GM18526 (cell line): Measurements from ENCODE around the gene ABHD16B.

ENCODE experiments used
- POLR2A ChIP-seq: IDR thresholded peaks from 3 replicates; pipeline ENCODE4 v1.6.1; 2011; ENCODE audit not compliant: insufficient read length; ENCODE audit errors: extremely low read depth

The ABHD16B gene

DNA sequence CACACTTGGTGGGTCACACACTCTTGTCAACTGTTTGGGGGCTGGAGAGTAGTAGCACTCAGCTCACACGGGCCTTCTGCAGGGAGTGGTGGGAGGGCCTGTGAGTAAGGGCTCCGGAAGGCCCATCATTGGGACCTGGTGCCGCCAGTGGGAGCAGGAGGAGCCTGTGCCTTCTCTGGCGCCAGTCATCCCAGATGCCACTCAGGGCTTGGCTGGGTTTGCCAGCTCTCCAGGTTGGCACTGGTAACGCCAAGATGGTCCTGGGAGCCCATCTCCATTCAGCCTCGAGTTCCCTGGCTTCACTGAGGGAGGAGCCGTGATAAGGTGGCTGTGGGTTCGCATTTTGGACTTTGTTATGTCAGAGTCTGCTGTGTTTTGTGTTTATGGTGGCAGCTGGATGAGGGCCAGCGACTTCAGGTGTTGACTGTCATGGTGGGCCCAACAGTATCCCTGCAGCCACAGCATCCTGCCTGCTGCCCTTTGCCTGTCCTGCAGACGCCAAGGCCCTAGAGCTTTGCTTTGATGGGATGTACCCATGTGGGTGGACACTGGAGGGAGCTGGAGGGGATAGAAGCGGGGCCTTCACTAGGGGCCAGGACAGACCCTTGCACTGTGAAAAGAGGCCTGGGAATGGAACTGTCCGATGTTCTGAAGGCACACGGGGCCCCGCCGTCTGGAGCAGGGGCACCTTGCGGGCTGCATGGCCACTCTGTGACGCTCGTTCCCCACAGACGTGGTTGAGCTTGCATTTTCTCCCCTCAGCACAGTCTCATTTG, 20.3 kb downstream of the ABHD16B start:
- no peak for TF ChIP-seq POLR2A

GRCh38 chr20:63882257-63883200, 21.2 kb downstream of the ABHD16B start:
- no peak for TF ChIP-seq POLR2A

DNA sequence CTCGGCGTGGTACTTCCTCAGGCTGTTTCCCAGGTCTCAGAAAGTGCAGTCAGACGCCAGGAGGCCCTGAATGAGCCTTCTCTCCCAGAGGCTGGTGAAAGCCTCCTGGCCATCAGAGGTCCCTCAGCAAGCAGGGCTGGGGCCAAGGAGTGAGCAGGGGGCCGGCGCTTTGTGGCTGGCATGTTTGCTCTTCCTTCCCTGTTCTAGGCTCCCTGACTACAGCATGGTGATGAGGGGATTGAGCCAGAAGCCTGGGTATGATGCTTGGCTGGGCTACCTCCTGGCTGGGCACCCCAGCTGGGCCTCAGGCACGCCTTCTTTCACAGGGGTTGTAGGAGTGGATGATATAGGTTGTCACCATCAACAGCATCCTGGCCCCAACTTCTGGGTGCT, 21.9 kb downstream of the ABHD16B start:
- no peak for TF ChIP-seq POLR2A

- no peak for TF ChIP-seq POLR2A
Observed at GRCh38 chr20:63884506-63885263, 23.4 kb downstream of the ABHD16B start.

GRCh38 chr20:63885264-63886053, 24.2 kb downstream of the ABHD16B start:
- TF ChIP-seq POLR2A, result no peak

GRCh38 chr20:63886054-63886419, 24.7 kb downstream of the ABHD16B start:
- no peak for TF ChIP-seq POLR2A

- TF ChIP-seq POLR2A, result no peak
Observed at GRCh38 chr20:63886921-63887320, 25.6 kb downstream of the ABHD16B start.

- no peak for TF ChIP-seq POLR2A
Observed at GRCh38 chr20:63889241-63890200, 28.2 kb downstream of the ABHD16B start.

GRCh38 chr20:63890201-63890576, 28.9 kb downstream of the ABHD16B start:
- TF ChIP-seq POLR2A, result no peak

GRCh38 chr20:63890616-63891015, 29.3 kb downstream of the ABHD16B start:
- no peak for TF ChIP-seq POLR2A

DNA sequence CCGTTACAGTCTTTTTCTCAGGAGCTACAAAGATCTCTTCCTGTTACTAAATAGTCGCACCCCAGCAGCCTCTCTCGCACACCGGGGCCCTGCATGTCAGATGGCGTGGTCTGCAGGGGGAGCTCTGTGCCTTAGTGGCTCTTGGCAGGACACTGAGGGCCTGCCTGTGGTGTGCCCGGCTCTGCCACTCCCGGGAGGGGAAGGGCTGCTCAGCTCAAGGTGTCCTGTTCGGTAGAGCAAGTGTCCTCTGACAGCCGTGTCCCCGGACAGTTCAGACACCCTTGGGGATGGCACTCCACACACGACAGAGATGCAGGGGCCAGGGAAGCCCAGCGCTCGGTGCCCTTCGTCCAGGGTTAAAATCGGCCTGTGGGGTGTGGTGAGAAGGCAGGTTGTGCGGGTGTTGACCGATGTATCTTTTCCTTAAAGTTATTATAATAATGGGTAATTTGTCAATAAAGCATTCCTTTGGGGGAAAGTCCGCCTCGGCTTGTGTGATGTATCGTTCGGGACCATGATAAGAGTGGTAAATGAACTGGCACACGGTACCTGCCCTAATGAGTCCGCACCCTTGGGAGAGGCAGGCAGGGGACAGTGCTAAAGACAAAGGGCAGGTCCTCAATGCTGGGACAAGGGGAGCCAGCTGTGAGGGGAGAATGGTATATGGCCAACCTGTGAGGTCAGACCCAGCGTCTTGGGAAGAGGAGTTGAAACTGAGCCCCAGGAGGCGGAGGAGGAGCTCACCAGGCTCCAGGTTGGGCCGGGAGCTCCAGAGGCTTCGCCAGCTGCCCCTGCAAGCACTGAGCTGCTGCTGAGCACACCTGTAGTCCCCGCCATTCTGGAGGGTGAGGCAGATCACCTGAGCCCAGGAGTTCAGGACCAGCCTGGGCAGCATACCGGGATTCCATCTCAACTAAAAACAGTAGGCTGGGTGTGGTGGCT, 30.0 kb downstream of the ABHD16B start:
- no peak for TF ChIP-seq POLR2A

DNA sequence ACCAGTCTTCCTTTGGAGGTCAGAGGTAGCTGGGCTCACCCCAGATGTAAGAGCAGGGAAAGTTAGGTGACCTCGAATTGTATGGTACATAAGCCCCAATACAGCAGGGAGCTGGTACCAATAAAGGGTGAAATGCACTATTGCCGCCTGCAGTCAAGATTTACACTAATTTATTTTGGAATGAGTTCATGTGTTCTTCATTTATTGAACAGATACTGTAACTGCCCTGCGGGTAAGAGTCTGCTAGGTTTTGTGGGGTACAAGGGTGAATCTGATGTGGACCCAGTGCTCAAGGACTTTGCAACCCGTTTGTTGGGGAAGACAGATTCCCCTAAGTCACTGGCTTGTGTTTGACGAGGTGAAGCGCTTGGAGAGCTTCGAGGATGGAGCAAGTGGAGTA, 31.1 kb downstream of the ABHD16B start:
- no peak for TF ChIP-seq POLR2A

DNA sequence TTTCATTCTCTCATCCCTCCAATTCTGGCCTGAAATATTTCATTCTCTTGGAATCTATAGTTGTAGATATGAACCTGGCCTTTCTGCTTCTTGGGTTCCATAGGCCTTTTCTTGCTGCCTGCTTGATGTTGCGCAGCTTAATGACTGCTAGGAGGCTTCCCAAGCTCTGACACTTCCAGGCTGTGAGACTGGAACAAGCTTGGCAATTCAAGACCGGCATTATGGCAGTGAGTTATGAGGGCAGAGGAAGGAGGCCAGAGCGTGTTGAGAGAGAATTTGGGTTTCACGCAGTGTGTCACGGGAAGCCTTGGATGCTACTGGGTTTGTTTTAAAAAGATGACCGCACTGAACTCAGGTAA, 32.7 kb downstream of the ABHD16B start:
- no peak for TF ChIP-seq POLR2A
